ENCODE measurements around the gene ATP5F1D.

Gene ATP5F1D

GRCh38 chr19:1217366-1217765, 24.2 kb upstream of the ATP5F1D start:
- no peak for TF ChIP-seq GATA3 (IDR thresholded peaks at IDR 0.05; ENCODE audit: low read depth, low read length)
- TF ChIP-seq GATA2 (IDR thresholded peaks at IDR 0.05; ENCODE audit: low read depth, low read length) = no peak

GRCh38 chr19:1218751-1219567, 22.6 kb upstream of the ATP5F1D start:
- TF ChIP-seq GATA3 (IDR thresholded peaks at IDR 0.05; ENCODE audit: low read depth, low read length) (no peak), GATA2 (IDR thresholded peaks at IDR 0.05; ENCODE audit: low read depth, low read length) (no peak)

DNA sequence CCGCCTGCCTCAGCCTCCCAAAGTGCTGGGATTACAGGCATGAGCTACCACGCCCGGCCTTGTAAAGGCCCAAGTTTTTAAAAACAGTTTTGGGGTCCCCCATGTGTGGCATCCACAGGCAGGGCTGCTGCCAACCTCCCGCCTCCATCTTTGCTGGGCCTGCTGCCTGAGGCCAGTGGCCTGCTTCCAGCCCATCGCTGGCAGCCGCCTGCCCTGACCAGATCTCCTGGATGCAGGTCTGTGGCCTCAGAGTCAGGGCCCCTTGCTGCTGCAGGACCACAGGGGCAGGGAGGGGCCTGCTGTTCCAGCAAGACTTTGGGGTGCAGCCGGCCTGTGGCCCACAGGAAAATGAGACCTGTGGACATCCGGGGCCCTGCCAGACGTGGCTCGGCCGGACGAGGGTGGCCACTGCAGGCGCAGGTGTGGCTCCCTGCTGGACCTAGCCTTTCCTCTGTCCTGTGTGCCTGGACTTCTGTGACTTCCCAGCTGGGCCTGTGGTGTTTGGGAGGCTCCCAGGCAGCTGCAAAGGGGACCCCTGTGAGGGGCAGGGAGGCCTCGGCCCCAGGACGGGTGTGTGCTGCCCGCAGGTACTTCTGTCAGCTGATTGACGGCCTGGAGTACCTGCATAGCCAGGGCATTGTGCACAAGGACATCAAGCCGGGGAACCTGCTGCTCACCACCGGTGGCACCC, 21.6 kb upstream of the ATP5F1D start:
- TF ChIP-seq GATA2 (IDR thresholded peaks at IDR 0.05; ENCODE audit: low read depth, low read length) = no peak
- TF ChIP-seq GATA3 (IDR thresholded peaks at IDR 0.05; ENCODE audit: low read depth, low read length) = no peak

DNA sequence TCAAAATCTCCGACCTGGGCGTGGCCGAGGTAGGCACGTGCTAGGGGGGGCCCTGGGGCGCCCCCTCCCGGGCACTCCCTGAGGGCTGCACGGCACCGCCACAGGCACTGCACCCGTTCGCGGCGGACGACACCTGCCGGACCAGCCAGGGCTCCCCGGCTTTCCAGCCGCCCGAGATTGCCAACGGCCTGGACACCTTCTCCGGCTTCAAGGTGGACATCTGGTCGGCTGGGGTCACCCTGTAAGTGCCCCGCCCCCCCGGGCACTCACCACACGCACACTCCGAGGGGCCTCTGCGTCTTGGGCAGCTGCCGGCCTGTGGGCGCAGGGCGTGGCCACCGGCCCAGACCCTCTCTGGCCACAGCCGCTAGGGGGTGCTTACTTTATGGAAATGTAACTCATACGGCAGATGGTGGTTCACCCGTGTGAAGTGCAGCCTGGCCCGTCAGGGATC, 21.0 kb upstream of the ATP5F1D start:
- TF ChIP-seq GATA3 (IDR thresholded peaks at IDR 0.05; ENCODE audit: low read depth, low read length) = no peak
- TF ChIP-seq GATA2 (IDR thresholded peaks at IDR 0.05; ENCODE audit: low read depth, low read length) = no peak

GRCh38 chr19:1220976-1221903, 20.3 kb upstream of the ATP5F1D start:
- no peak for TF ChIP-seq GATA3 (IDR thresholded peaks at IDR 0.05; ENCODE audit: low read depth, low read length)
- no peak for TF ChIP-seq GATA2 (IDR thresholded peaks at IDR 0.05; ENCODE audit: low read depth, low read length)

DNA sequence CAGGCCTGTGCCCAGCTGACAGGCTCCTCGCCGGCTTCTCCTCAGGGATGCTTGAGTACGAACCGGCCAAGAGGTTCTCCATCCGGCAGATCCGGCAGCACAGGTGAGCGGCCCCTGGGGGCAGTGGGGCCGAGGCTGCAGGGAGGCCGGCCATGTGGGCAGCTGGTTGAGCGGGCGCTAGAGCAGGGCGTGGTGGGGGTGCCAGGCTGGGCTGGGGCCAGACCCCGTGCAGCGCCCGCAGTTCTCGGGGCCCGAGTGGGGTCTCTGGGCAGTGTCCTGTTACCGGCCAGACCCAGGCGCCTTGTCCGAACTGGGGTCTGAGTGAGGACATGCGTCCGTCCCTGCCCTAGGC, 19.7 kb upstream of the ATP5F1D start:
- TF ChIP-seq GATA3 (IDR thresholded peaks at IDR 0.05; ENCODE audit: low read depth, low read length) (no peak), GATA2 (IDR thresholded peaks at IDR 0.05; ENCODE audit: low read depth, low read length) (no peak)

DNA sequence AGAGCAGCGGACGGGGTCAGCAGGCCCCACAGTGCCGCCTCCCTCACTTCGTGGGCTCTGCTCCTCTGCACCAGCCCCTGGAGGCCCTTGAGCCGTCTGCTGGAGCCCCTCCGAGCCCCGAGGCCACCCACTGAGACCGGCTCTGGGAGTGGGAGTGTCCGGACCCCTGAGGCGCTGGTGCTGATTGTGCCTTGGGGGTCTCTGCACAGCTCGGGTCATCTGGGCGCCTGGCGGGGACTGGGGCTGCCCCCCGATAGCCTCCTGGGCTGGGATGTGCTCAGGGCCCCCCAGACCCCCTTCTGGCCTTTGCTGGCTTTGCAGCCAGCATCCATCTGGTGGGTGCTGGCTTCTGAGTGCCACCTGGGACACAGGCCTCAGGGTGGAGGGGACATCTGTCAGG, 19.2 kb upstream of the ATP5F1D start:
- TF ChIP-seq GATA2 (IDR thresholded peaks at IDR 0.05; ENCODE audit: low read depth, low read length) (no peak), GATA3 (IDR thresholded peaks at IDR 0.05; ENCODE audit: low read depth, low read length) (no peak)

DNA sequence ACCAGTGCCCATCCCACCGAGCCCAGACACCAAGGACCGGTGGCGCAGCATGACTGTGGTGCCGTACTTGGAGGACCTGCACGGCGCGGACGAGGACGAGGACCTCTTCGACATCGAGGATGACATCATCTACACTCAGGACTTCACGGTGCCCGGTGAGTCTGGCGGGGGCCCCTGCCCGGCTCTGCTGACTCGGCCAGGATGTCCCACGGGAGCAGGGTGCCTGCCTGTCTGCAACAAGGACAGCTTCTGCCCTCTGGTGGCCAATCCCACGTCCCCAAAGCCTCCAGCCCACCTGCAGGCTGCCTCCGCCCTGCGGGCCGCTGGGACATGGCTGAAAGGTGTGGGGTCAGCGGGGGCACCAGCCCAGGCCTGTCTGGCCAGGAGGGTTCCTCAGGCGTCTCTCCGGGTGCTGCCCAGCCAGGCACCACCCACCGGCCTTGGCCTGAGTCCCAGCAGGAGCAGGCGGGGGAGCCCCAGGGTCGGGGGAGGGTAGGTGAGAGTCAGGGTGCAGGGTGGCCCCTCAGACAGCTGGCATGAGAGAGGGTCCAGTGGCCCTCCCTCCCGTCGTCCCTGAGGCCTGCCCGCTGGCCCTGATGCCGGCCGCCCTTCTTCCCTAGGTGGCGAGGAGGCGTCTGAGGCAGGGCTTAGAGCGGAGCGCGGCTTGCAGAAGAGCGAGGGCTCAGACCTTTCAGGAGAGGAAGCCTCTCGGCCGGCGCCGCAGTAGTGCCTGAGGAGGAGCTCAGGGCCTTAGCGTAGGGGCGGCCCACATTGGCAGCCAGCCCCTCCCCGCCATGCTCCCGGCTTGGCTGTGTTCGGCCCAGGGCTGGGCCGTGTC, 18.3 kb upstream of the ATP5F1D start:
- no peak for TF ChIP-seq GATA3 (IDR thresholded peaks at IDR 0.05; ENCODE audit: low read depth, low read length)
- TF ChIP-seq GATA2 (IDR thresholded peaks at IDR 0.05; ENCODE audit: low read depth, low read length) = no peak

DNA sequence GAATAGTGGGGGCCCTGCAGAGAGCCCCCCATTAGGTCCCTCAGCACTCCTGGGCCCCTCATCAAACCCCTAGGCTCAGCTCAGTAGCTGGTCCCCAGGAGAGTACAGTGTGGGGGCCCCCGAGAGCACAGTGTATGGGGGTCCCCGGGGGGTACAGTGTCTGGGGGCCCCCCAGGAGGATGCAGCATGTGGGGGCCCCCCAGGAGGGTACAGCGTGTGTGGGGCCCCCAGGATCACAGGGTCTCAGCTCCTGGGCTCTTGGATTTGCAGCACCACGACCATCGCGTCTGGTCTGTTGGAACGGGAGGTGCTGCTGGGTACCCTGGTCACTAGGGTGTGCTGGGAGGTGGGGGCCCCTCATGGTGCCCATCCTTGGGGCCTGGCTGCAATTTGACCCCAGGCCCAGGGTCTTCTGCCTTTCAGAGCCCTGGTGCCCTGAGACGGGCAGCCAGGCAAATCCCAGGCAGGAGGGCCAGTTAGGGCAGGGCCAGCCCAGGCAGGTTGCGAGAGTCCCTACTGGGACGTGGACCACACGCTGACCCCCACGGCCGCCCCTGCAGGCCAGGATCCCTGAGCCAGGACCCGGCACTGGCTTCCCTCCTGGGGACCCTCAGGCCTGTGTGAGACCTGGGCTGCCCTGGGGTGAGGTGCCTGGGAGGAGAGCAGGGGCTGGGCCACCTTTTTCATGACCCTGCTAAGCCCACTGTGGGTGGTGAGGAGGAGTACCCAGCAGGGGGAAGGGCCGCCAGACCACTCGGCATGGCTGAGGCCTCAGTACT, 17.3 kb upstream of the ATP5F1D start:
- TF ChIP-seq GATA2 (IDR thresholded peaks at IDR 0.05; ENCODE audit: low read depth, low read length) (no peak), GATA3 (IDR thresholded peaks at IDR 0.05; ENCODE audit: low read depth, low read length) (no peak)

DNA sequence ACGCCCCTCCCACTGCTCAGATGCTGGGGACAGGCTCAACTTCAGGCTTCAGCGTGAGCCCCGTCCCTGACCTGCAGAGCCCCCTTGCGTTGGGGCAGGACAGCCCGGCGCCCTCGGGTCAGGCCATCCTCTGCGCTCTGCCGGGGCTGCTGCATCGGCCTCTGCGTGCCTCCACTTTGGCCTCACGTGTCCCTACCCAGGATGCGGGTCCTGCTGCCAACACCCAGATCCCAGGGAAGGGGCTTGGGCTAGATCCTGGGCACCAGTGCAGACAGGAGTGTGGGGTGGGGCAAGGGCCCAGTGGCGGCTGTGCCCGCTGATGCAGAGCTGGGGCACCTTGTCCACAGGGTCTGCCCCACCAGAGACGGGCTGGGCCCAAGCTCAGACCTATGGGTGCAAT, 16.7 kb upstream of the ATP5F1D start:
- no peak for TF ChIP-seq GATA3 (IDR thresholded peaks at IDR 0.05; ENCODE audit: low read depth, low read length)
- no peak for TF ChIP-seq GATA2 (IDR thresholded peaks at IDR 0.05; ENCODE audit: low read depth, low read length)

- no peak for TF ChIP-seq GATA2 (IDR thresholded peaks at IDR 0.05; ENCODE audit: low read depth, low read length)
- TF ChIP-seq GATA3 (IDR thresholded peaks at IDR 0.05; ENCODE audit: low read depth, low read length) = no peak
These were observed 15.9 kb upstream of the ATP5F1D start for GRCh38 chr19:1225440-1226226.

- no peak for TF ChIP-seq GATA3 (IDR thresholded peaks at IDR 0.05; ENCODE audit: low read depth, low read length)
- no peak for TF ChIP-seq GATA2 (IDR thresholded peaks at IDR 0.05; ENCODE audit: low read depth, low read length)
These were observed 15.4 kb upstream of the ATP5F1D start for GRCh38 chr19:1226227-1226518.

Measured in SH-SY5Y (cell line).